Activated gamma-delta T cell treated with anti-CD3 and anti-CD28 coated beads, Interleukin-2, amount 50 U/mL, for 16 hours (primary cell): ENCODE data around the gene AMOTL2.
A peak's percentile ranks its signal among the peaks of the same experiment; 100 is the strongest.

ENCODE experiments used
- DNase-seq: peaks from one replicate; pipeline ENCODE4 v3.0.0-alpha.2; 2020; ENCODE audit warnings: low read depth

Gene AMOTL2

DNA sequence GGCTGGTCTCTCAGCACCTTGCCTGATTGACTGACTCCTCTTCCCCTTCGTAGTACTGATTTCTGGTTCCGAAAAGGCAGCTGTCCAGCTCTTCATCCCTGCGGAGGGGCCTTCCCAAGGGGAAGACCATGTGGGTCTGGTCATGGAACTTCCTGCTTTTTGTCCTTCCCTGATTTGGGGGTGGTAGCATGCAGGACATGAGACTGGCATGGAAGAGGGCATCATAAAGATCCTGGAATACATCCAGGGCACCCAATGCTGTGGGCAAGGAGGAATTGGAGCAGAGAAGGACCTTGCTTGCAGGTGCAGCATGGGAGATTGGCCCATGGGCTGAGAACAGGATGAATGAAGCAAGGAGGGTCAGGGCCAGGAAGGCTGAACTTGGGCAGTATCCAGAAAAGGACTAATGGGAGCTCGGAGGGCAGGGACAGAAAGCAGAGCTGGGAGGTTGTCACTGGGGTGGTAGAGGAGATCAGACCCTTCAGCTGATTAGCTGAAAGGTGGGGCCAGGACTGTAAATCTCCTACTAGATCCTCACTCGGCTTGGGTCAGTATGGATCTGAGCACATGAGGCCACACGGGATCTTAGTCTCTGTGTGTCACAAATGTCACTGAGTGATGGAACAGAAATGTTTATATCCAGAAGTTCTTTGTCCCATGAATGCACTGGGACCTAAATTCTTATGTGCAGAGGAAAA, 59.5 kb downstream of the AMOTL2 start:
- DNase-seq: no peak

DNA sequence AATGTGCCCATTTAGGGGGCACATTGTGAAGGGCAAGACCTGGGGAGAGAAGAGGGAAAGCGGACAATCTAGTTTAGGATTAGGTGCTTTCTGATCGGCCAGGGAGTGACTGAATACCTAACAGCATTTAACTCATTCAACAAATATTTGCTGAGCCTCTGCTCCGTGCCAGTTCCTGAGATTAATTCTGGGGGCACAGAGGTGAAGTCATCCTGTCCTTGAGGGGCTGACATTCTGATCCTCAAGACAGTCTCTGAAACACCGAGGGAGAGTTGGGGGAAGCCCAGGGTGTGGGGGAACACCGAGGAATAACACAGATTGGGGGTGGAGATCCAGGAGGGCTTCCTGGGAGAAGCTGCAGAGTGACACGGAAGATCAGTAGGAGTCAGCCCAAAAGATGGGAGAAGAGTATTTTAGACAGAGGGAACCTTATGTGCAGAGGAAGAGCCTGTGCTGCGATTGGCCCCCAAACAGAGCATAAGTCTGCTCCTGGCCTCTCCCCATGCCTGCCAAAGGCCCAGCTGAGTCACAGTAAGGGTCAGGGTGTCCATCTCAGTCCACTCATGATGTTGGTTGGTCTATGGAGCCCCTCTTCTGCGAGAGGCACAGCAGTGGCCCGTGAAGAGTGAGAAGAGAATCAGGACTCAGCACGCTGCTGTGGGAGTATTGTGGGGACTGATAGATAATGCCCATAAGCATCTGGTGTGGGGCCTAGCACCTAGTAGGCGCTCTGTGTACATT, 60.2 kb downstream of the AMOTL2 start:
- no peak for DNase-seq

DNA sequence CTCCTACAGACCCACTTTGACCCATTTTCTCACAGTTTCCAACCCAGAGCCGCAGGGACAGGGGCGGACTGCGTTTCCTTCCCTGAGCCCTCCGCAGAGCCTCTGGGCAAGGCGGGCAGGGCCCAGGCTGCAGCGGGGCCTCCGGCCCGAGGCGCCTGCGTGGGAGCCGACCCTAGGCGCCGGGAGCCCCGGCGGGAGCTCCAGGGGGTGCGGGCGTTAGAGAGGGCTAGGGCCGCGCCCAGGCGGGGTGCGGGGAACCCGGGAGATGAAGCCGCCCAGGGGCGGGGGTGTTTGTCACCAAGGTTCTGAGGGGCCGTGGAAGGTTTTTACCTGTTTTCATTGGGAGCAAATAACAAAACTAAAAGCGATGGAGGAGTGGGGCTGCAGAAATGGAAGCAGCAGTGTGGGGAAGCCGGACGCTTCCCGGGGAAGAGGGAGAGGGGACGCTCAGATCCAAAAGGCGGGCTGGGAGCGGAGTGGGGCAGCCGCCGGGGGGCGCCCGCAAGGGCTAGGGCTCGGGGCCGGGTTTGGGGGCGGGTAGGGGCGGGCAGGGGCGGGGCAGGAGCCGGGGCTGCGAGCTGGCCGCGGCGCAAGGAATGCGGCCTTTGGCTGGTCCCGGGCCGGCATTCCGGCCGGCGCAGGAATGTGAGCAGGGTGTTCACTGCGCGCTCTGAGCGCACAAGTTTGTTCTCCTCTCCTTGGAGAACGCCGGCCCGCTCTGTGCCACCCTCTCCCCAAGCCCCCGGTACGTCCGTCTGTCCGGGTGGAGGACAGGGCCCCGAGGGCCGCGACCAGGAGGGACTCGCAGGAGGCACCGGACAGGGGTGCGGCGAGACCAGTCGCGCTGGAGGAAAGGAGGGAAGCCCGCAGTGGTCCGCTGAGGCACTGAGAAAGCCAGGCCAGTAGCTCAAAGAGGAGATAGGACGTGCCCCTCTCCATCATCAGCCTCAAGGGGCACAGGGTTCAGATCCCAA, 61.1 kb downstream of the AMOTL2 start:
- DNase-seq: no peak

DNA sequence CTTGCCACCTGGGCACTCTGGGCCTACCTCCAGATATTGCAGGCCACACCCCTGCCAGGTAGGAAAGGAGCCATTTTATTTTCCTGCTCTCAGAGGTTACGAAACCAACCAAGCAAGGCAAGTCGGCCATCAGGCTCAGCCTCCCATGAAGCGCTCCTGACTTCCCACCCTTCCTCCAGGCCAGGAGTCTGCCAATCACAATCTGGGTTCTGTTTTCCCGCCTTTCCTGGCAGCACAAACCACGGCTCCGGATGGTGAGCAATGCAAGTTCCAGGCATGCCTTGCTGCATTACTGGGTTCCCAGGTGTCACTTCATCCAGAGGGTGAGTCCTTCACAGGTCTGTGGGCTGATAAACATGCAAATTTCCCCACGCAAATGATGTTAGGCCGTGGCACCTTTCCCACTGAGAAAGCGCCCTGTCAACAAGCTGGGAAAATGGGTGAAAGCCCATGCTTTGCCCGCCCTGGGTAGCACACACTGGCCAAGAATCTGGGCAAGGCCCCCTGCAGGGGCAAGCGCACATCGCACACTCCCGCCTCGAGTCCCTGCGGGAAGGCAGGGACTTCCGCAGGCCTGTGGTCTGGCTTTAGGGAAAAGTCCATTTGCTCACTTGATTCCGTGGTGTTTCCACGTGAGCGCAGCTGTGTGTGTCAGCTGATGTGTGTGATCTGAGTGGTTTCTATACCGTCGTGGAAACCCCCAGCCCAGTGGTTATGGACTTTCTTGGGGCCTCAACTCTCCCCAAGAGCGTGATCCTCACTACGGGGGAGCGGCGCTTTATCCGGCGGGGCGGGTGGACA, 62.0 kb downstream of the AMOTL2 start:
- DNase-seq: no peak

DNA sequence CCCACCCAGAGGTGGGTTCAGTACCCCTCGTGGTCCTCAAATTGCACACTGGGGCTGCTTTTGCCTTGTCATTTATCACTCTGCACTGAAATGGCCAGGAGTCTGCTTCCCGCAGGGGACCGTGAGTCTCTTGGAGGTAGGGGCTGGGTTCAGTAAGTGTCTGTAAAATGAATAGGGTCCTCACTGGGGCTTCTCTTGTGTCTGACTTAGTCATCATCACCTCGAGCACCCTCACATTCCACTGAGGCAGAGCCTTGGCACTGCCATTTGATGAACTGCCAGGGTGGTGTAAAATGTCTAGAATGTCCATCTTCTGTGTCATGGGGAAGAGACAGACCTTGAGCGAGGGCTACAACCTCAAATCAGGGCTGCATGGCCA, 62.6 kb downstream of the AMOTL2 start:
- DNase-seq: no peak

DNA sequence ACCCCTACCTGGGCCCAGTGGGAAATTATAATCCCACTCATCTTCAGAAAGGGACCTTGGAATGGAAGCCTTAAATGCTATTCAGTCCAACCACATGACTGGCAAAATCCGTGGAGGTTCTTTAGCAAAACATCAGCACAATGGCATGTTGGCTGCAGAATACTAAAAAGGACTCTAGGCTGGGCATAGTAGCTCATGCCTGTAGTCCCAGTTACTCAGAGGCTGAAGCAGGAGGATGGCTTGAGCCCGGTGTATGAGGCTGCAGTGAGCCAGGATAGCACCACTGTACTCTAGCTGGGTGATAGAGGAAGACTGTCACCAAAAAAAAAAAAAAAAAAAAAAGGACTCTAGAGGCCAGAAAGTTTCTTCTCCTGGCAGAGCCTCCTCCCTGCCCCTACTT, 63.0 kb downstream of the AMOTL2 start:
- DNase-seq: no peak

DNA sequence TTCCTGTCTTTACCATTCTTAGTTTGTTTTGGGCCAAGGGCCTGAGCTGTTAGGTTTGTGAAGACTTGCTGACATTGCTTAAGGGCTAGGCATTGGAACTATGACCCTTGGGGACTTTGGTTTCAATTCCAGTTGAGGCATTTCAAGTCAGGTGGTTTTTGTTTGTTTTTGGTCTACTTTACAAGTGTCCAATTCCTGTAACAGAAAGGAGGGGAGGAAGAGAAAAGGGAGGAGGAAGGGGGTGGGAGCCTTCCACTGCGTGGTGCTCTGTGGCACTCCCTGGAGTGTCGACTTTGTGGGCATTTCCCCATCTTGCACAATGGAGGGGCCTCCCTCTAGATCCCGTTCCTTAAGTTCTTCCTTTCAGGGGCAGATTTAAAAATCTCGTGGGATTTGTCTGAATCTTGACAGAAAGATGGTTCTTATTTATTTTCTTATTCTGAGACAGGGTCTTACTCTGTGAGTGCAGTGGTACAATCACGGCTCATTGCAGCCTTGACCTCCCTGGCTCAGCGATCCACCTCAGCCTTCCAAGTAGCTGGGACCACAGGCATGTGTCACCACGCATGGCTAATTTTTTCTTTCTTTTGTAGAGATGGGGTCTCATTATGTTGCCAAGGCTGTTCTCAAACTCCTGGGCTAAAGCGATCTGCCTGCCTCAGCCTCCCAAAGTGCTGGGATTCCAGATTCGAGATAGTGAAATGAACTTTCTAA, 64.1 kb downstream of the AMOTL2 start:
- no peak for DNase-seq

DNA sequence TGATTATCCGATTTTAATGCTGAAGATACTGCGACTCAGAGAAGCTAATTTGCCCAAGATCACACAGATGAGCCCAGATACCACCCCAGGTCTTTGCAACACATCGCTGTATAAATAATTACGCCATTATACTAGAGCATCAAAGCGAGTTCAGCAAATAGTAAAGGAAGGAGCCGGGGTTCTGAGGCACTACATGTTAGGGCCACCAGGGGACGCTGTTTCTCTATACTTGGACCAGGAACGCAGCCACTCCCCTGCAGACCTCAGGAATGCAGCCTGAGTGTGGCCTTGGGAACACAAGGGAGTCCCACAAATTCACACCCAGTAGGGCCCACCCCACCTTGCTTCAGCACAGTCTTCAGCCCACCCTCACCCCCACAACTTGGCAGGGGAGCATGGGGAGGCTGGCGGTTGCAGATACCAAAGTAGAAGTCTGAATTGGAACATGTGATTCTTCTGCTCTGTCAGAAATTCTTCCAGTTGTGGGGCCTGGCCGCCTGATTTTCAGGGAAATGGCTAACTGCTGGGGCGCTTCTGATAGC, 65.8 kb downstream of the AMOTL2 start:
- peak; percentile 63 for DNase-seq

DNA sequence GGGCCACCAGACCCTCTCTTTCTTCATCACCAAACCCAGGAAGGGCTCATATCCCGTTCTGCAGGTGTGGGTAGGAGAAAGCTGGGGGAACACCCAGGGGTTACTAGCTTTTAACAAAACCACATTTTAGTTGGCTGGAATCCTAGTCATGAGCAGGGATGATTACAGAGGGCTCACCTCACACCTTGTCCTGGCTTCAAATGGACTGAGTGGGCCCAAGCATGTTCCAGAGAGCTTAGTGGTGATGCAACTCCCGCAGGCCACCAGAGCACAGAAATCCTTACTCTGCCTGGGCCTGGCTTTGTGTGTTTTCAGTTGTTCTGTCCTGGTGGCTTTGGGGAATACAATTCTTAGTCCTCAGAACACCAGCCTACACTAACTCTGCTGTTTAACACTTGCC, 66.8 kb downstream of the AMOTL2 start:
- DNase-seq: no peak

DNA sequence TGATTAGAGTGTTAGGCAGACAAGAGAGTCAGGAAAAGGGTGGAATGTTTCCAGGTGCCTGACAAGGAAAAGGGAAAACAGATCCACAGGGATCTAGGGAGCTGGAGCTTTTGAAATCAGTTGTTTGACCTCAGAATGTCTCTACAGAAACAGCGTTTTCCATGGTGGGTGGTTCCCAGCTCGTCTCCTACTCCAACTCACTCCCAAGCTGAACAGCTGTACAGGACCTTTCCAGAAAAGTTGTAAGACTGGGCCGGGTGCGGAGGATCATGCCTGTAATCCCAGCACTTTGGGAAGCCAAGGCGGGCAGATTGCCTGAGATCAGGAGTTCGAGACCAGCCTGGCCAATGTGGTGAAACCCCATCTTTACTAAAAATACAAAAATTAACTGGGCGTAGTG, 67.9 kb downstream of the AMOTL2 start:
- no peak for DNase-seq
